GM21576 (cell line): Measurements from ENCODE around the gene PCDHA1.
"Not testable (repeated sequence)": the region's sequence is repeated elsewhere in the genome, so short reads cannot be mapped to it uniquely, and the experiment has no call there.

Source experiments
- ATAC-seq: cut with Tn5 transposase; IDR thresholded peaks from one replicate; pipeline ENCODE4 v1.9.1; 2021; ENCODE audit warnings: mild to moderate bottlenecking, moderate library complexity; ENCODE audit not compliant: unreplicated experiment

The PCDHA1 gene

DNA sequence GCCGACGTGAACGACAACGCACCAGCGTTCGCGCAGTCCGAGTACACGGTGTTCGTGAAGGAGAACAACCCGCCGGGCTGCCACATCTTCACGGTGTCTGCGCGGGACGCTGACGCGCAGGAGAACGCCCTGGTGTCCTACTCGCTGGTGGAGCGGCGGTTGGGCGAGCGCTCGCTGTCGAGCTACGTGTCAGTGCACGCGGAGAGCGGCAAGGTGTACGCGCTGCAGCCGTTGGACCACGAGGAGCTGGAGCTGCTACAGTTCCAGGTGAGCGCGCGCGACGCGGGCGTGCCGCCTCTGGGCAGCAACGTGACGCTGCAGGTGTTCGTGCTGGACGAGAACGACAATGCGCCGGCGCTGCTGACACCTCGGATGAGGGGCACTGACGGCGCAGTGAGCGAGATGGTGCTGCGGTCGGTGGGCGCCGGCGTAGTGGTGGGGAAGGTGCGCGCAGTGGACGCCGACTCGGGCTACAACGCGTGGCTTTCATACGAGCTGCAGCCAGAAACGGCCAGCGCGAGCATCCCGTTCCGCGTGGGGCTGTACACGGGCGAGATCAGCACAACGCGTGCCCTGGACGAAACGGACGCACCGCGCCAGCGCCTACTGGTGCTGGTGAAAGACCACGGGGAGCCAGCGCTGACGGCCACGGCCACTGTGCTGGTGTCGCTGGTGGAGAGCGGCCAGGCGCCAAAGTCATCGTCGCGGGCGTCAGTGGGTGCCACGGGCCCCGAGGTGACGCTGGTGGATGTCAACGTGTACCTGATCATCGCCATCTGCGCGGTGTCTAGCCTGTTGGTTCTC lies 64.1 kb downstream of the PCDHA1 start:
- not testable (repeated sequence) for ATAC-seq

- ATAC-seq: no peak
Measured at GRCh38 chr5:140855772-140856674, 70.1 kb downstream of the PCDHA1 start, which contains the start of gene PCDHA10. Gene PCDHA10, plus strand, starts transcription at chr5:140855897. Its CDS starts 152 bp downstream, at chr5:140856049.

DNA sequence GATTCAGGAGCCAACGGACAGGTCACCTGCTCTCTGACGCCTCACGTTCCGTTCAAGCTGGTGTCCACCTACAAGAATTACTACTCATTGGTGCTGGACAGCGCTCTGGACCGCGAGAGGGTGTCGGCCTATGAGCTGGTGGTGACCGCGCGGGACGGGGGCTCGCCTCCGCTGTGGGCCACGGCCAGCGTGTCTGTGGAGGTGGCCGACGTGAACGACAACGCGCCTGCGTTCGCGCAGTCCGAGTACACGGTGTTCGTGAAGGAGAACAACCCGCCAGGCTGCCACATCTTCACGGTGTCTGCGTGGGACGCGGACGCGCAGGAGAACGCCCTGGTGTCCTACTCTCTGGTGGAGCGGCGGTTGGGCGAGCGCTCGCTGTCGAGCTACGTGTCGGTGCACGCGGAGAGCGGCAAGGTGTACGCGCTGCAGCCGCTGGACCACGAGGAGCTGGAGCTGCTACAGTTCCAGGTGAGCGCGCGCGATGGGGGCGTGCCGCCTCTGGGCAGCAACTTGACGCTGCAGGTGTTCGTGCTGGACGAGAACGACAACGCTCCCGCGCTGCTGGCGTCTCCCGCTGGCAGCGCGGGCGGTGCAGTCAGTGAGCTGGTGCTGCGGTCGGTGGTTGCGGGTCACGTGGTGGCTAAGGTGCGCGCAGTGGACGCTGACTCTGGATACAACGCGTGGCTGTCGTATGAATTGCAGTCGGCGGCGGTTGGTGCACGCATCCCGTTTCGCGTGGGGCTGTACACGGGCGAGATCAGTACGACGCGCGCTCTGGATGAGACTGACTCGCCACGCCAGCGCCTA lies 71.4 kb downstream of the PCDHA1 start:
- ATAC-seq: no peak

DNA sequence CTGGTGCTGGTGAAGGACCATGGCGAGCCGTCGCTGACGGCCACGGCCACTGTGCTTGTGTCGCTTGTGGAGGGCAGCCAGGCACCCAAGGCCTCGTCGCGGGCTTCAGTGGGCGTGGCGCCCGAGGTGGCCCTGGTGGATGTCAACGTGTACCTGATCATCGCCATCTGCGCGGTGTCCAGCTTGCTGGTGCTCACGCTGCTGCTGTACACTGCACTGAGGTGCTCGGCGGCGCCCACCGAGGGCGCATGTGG lies 72.0 kb downstream of the PCDHA1 start:
- no peak for ATAC-seq

DNA sequence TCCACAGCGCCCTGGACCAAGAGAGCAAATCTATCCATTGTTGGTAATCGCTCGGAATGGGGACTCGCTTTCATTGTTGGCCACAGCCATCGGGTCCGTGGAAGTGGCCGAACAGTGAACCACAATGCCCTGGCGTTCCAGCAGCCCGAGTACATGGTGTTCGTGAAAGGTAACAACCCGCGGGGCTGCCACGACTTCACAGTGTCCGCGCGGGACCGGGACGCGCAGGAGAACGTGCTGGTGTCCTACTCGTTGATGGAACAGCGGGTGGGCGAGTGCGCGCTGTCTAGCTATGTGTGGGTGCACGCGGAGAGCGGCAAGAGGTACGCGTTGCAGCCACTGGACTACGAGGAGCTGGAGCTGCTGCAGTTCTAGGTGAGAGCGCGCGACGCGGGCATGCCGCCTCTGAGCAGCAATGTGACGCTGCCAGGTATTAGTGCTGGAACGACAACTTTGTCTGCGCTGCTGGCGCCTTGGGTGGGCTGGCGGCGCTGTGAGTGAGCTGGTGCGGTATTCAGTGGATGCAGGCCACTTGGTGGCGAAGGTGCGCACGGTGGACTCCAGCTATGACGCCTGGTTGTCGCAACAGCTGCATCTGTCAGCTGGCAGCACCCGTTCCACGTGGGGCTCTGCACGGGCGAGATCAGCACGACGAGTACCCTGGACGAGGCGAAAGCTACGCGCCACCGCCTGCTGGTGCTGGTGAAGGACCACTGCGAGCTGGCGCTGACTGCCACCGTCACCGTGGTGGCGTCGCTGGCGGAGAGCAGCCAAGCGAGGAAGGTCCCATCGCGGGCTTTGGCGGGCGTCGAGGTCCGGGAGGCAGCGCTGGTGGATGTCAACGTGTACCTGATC lies 76.7 kb downstream of the PCDHA1 start:
- ATAC-seq: no peak

GRCh38 chr5:140868721-140869554 lies 83.0 kb downstream of the PCDHA1 start, which contains the start of gene PCDHA11:
Gene PCDHA11, plus strand, starts transcription at chr5:140868957. Its CDS starts 147 bp downstream, at chr5:140869104.
- no peak for ATAC-seq

GRCh38 chr5:140869555-140869886 lies 83.6 kb downstream of the PCDHA1 start:
- ATAC-seq: no peak

GRCh38 chr5:140870221-140871201 lies 84.6 kb downstream of the PCDHA1 start:
- no peak for ATAC-seq

DNA sequence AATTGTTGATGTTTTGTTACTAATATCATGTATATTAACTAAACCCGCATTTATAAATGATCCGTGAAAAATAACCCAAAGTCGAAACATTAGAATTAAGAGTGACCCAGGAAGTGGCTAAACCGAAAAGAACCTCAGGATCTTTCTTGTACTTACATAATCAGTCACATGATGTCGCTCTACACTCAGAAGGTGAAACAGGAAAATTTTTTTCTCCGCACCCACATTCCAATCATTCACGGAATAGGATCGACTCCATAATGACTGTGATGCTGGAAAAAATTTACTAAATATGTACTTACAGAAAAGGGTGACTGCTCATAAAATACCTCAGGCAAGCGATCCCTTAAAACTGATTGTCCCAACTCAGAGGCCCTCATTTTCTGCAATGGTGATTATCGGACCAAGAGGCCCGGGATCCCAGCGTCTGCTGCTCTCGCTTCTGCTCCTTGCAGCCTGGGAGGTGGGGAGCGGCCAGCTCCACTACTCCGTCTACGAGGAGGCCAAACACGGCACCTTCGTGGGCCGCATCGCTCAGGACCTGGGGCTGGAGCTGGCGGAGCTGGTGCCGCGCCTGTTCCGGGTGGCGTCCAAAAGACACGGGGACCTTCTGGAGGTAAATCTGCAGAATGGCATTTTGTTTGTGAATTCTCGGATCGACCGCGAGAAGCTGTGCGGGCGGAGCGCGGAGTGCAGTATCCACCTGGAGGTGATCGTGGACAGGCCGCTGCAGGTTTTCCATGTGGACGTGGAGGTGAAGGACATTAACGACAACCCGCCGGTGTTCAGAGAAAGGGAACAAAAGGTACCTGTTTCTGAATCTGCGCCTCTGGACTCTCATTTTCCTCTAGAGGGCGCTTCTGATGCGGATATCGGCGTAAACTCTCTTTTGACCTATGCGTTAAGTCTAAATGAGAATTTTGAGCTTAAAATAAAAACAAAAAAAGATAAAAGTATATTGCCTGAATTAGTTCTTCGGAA lies 89.4 kb downstream of the PCDHA1 start, which contains the start of gene PCDHA12:
TSS of gene PCDHA12 (plus strand) at position 224 of the 981 bp plus-strand sequence. CDS start at position 389, 165 bp downstream.
- no peak for ATAC-seq

DNA sequence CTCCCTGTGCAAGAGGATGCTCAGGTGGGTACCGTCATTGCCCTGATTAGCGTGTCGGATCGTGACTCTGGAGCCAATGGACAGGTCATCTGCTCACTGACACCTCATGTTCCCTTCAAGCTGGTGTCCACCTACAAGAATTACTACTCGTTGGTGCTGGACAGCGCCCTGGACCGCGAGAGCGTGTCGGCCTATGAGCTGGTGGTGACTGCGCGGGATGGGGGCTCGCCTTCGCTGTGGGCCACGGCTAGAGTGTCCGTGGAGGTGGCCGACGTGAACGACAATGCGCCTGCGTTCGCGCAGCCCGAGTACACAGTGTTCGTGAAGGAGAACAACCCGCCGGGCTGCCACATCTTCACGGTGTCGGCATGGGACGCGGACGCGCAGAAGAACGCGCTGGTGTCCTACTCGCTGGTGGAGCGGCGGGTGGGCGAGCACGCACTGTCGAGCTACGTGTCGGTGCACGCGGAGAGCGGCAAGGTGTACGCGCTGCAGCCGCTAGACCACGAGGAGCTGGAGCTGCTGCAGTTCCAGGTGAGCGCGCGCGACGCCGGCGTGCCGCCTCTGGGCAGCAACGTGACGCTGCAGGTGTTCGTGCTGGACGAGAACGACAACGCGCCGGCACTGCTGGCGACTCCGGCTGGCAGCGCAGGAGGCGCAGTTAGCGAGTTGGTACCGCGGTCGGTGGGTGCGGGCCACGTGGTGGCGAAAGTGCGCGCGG lies 90.8 kb downstream of the PCDHA1 start:
- not testable (repeated sequence) for ATAC-seq

- no peak for ATAC-seq
Measured at GRCh38 chr5:140877262-140877581, 91.3 kb downstream of the PCDHA1 start.

DNA sequence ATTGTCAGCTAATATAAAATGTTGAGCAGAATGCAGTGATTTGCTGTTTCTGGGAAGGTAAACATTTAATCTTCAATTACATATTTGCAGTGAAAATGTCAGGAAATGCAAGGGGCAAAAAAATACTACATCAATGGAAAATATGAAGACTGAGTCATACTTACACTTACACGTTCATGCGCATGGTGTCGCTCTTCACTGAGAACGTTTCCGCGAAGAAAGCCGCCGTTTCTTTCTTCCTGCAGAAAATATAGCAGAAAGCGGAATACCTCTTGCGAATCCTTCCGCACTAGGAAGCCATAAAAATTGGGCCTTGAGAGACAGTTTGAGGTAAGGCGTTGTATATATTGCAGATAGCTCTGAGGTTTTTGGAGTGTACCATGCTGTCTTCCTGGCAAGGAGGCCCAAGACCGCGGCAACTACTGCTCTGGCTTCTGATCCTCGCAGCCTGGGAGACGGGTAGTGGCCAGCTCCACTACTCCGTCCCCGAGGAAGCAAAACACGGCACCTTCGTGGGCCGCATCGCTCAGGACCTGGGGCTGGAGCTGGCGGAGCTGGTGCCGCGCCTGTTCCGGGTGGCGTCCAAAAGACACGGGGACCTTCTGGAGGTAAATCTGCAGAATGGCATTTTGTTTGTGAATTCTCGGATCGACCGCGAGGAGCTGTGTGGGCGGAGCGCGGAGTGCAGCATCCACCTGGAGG lies 96.1 kb downstream of the PCDHA1 start, which contains the start of gene PCDHA13:
TSS of gene PCDHA13 (plus strand) at position 236 of the 702 bp plus-strand sequence. CDS start at position 381, 145 bp downstream.
- no peak for ATAC-seq

DNA sequence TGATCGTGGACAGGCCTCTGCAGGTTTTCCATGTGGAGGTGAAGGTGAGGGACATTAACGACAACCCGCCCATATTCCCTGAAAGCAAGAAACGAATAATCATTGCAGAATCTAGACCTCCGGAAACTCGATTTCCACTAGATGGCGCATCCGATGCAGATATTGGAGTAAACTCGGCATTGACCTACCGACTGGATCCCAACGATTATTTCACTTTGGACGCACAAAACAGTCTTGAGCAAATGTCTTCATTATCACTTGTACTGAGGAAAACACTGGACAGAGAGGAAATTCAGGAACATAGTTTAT lies 96.6 kb downstream of the PCDHA1 start:
- no peak for ATAC-seq

- ATAC-seq: no peak
Measured at GRCh38 chr5:140883373-140883772, 97.4 kb downstream of the PCDHA1 start.

- no peak for ATAC-seq
Measured at GRCh38 chr5:140883927-140884697, 98.2 kb downstream of the PCDHA1 start.
